Measurements from ENCODE around the gene CAMK1G. TPM values are rescaled to one million over a fixed set of nuclear protein-coding genes. Genes with fewer than 3 reads are reported as not detected.

Gene CAMK1G
- total and polyA plus RNA-seq, 2 experiments from 2014 or later: 0.32 to 0.76 TPM

- TF ChIP-seq, protein P1, sequence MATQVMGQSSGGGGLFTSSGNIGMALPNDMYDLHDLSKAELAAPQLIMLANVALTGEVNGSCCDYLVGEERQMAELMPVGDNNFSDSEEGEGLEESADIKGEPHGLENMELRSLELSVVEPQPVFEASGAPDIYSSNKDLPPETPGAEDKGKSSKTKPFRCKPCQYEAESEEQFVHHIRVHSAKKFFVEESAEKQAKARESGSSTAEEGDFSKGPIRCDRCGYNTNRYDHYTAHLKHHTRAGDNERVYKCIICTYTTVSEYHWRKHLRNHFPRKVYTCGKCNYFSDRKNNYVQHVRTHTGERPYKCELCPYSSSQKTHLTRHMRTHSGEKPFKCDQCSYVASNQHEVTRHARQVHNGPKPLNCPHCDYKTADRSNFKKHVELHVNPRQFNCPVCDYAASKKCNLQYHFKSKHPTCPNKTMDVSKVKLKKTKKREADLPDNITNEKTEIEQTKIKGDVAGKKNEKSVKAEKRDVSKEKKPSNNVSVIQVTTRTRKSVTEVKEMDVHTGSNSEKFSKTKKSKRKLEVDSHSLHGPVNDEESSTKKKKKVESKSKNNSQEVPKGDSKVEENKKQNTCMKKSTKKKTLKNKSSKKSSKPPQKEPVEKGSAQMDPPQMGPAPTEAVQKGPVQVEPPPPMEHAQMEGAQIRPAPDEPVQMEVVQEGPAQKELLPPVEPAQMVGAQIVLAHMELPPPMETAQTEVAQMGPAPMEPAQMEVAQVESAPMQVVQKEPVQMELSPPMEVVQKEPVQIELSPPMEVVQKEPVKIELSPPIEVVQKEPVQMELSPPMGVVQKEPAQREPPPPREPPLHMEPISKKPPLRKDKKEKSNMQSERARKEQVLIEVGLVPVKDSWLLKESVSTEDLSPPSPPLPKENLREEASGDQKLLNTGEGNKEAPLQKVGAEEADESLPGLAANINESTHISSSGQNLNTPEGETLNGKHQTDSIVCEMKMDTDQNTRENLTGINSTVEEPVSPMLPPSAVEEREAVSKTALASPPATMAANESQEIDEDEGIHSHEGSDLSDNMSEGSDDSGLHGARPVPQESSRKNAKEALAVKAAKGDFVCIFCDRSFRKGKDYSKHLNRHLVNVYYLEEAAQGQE (IDR thresholded peaks at IDR 0.05; ENCODE audit: unreplicated experiment): no peak
- TF ChIP-seq STAT1 (IDR thresholded peaks at IDR 0.05; ENCODE audit: unreplicated experiment) (no peak), POLR2AphosphoS5 (IDR thresholded peaks at IDR 0.05; ENCODE audit: low read depth) (no peak), EZH2 (IDR thresholded peaks at IDR 0.05; ENCODE audit: low read depth, unreplicated experiment) (no peak), CREB1 (CRISPR knock-in tag; IDR thresholded peaks at IDR 0.05; ENCODE audit: low read depth) (no peak), NANOG (IDR thresholded peaks at IDR 0.05; ENCODE audit: borderline replicate concordance) (no peak), ZNF114 (CRISPR knock-in tag; IDR thresholded peaks at IDR 0.05) (no peak)
- TF ChIP-seq, protein P2, sequence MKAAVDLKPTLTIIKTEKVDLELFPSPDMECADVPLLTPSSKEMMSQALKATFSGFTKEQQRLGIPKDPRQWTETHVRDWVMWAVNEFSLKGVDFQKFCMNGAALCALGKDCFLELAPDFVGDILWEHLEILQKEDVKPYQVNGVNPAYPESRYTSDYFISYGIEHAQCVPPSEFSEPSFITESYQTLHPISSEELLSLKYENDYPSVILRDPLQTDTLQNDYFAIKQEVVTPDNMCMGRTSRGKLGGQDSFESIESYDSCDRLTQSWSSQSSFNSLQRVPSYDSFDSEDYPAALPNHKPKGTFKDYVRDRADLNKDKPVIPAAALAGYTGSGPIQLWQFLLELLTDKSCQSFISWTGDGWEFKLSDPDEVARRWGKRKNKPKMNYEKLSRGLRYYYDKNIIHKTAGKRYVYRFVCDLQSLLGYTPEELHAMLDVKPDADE (IDR thresholded peaks at IDR 0.05): no peak
Measured at GRCh38 chr1:209650454-209650853, 66.9 kb downstream of the CAMK1G start (continued).

DNA sequence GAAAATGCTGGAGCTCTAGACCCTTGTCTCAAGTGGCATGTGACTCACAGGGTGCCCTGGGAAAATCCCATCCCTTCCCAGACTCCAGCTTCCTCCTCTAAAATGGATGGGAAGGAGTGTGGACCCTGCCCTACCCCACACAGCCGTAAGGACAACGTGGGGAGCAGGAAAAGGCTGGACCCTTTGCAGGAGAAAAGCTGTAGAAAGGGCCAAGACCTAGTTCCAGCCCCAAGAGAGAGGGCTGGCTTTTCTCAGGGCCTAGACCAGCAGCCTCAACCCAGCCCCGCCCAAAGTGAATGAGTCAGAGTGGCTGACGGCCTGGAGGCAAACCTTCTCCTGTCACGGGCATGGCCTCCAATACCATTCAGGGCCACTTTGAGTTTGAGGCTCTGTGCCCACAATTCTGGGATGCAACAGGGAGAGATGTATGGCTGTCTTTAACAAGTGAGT is 67.6 kb downstream of the CAMK1G start:
- ATAC-seq: no peak
- H3K36me3 Mint-ChIP-seq (ENCODE audit: low read depth): no peaks in the 10 kb centered on the region

More for the DNA sequence above, 67.6 kb downstream of the CAMK1G start:
- no peak overlapping the region for H3K27ac Mint-ChIP-seq
- no peak for TF ChIP-seq CTCF (conservative IDR thresholded peaks at IDR 0.05; ENCODE audit: low read depth in 2 of 2)
- TF ChIP-seq ZNF462 (CRISPR knock-in tag; IDR thresholded peaks at IDR 0.05): no peak
- TF ChIP-seq JUNB (IDR thresholded peaks at IDR 0.05; ENCODE audit: unreplicated experiment): no peak
- TF ChIP-seq EZH2 (IDR thresholded peaks at IDR 0.05; ENCODE audit: low read depth, unreplicated experiment): no peak
- TF ChIP-seq POLR2AphosphoS5 (IDR thresholded peaks at IDR 0.05; ENCODE audit: low read depth): no peak
- TF ChIP-seq ZNF114 (CRISPR knock-in tag; IDR thresholded peaks at IDR 0.05): no peak
- H3K9me3 Mint-ChIP-seq: no peaks in the 10 kb centered on the region; the same call in 2 of the 3 replicates
- Histone ChIP-seq H4K20me1 (replicated peaks; ENCODE audit: insufficient read depth) (no peaks in the 10 kb centered on the region), H3K4me2 (no peak overlapping the region), H3K4me3 (no peak overlapping the region), H3K27me3 (ENCODE audit: insufficient read depth) (no peaks in the 10 kb centered on the region), H3K4me1 (ENCODE audit: insufficient read depth) (peaks cover 7% of the 10 kb centered on the region), H3K9me2 (ENCODE audit: insufficient read depth) (no peaks in the 10 kb centered on the region), H3K79me2 (replicated peaks; ENCODE audit: insufficient read depth) (no peaks in the 10 kb centered on the region), H2AFZ (no peak overlapping the region), H3F3A (replicated peaks; ENCODE audit: low read depth) (no peaks in the 10 kb centered on the region), H3K36me3 (ENCODE audit: insufficient read depth) (no peaks in the 10 kb centered on the region), H3K27ac (ENCODE audit: low read depth) (no peak overlapping the region)
- peaks cover 12% of the 10 kb centered on the region for H3K27me3 Mint-ChIP-seq (ENCODE audit: insufficient read depth, low read depth, poor library complexity)
- H3K4me1 Mint-ChIP-seq: peaks cover 23% of the 10 kb centered on the region
- no peak for DNase-seq (ENCODE audit: low spot score)
- H3K4me3 Mint-ChIP-seq: no peak overlapping the region
